T-helper 17 cell (primary cell): Measurements from ENCODE around the gene ACSS1. TPM values are rescaled to one million over a fixed set of nuclear protein-coding genes. Genes with fewer than 3 reads are reported as not detected.

ENCODE experiments used
- ATAC-seq: fragments of 150-1000 bp; cut with Tn5 transposase; 2 replicates; pipeline ENCODE4 v1.10.0; 2021; ENCODE audit warnings: mild to moderate bottlenecking, moderate library complexity
- DNase-seq, 3 donors: peaks; one replicate each; pipeline versions ENCODE4 v3.0.0 to v3.0.0-alpha.2; 2020 to 2021
- H3K9me3 ChIP-seq: one replicate; pipeline ENCODE4 v1.7.0; 2013; ENCODE audit warnings: low read length, mild to moderate bottlenecking; ENCODE audit not compliant: control insufficient read depth, poor library complexity, severe bottlenecking
- H3K27ac Mint-ChIP-seq: one replicate; pipeline ENCODE4 v1.8.0; 2022; ENCODE audit warnings: mild to moderate bottlenecking, moderate library complexity, mixed read lengths
- H3K27me3 Mint-ChIP-seq: one replicate; pipeline ENCODE4 v1.8.0; 2022; ENCODE audit warnings: mixed read lengths
- H3K36me3 Mint-ChIP-seq: one replicate; pipeline ENCODE4 v1.8.0; 2022; ENCODE audit warnings: low read depth, mixed read lengths
- H3K4me1 Mint-ChIP-seq: one replicate; pipeline ENCODE4 v1.8.0; 2022; ENCODE audit warnings: mild to moderate bottlenecking, mixed read lengths
- H3K4me3 Mint-ChIP-seq: one replicate; pipeline ENCODE4 v1.8.0; 2022; ENCODE audit warnings: mild to moderate bottlenecking, moderate library complexity, mixed read lengths
- total RNA-seq, 4 donors: library from RNA in 2 of 4; stranded (reverse) in 2 of 4; gene quantifications; one replicate each; pipeline ENCODE4 v1.2.3 and lab custom pipeline; 2022 to 2026

ACSS1 gene
- total RNA-seq, 2 donors from 2014 or later = 33.1 to 34.0 TPM

DNA sequence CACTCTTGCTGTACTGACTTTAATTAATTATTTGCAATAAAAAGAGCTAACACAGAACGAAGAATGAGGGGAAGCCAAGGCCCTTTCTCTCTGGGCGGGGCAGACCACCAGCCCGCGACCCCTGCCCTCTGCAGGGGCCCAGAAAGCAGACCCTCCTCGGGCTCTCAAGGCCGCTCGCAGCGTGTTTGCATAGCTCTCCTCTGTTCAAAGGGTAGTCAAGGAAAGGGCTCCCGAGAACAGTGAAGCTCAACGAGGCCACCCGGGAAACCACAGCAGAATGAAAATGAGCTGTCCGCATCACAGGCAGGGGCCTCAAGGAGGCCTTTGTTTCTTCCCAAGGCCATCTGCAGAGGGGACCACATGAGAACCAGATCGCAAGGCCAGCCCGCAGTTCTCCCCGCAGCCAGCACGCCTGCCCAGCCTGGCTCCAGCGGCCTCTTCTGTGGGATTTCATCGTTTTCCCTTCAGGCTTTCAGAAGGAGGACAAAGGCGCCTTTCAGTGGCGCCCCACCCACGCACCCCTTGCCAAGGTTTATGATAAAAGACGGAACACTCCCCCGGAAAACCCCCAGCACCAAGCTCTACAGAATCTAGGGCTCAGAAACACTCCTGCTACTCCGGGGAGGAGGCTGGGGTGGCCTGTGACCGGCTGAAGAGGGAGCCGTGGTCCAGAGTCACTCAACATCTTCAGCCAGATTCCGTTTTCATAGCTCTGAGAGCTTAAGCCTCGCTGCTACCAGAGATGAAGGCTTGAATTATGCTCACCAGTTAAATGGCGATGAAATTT is 25.3 kb downstream of the ACSS1 start:
- peak overlapping the region; percentile 57 for H3K27ac Mint-ChIP-seq
- H3K4me1 Mint-ChIP-seq = peaks cover 35% of the 10 kb centered on the region
- peaks cover 4% of the 10 kb centered on the region for H3K36me3 Mint-ChIP-seq
- H3K4me3 Mint-ChIP-seq = no peak overlapping the region
- H3K9me3 ChIP-seq = no peaks in the 10 kb centered on the region
- DNase-seq = no peak
- H3K27me3 Mint-ChIP-seq = no peaks in the 10 kb centered on the region
- ATAC-seq = no peak

GRCh38 chr20:25032065-25032477 is 25.9 kb downstream of the ACSS1 start:
- Mint-ChIP-seq H3K27me3 (no peaks in the 10 kb centered on the region), H3K4me1 (peaks cover 34% of the 10 kb centered on the region), H3K4me3 (no peak overlapping the region), H3K27ac (peak overlapping the region; percentile 57), H3K36me3 (peaks cover 8% of the 10 kb centered on the region)
- DNase-seq = no peak
- no peak for ATAC-seq
- H3K9me3 ChIP-seq = no peaks in the 10 kb centered on the region

DNA sequence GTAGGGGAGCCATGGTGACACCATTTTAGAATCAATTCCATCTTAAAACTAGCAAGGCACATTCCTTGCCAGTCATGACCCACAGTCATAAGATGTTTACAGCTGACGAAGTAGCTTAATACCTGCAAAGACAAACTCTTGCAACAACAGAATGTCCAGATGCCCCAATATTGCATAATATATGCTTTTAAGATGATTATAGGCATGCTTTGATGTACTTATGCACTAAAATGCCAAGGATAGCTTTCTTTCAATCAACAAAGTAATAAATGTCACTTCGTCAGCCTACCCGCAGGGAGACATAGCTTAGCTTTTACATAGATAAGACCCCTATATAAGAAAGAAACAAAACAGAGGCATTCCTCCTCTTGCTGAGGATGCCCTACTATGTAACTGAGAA is 26.7 kb downstream of the ACSS1 start:
- peaks cover 26% of the 10 kb centered on the region for H3K4me1 Mint-ChIP-seq
- no peaks in the 10 kb centered on the region for H3K9me3 ChIP-seq
- no peak for ATAC-seq
- H3K4me3 Mint-ChIP-seq = no peak overlapping the region
- H3K27me3 Mint-ChIP-seq = no peaks in the 10 kb centered on the region
- peaks cover 9% of the 10 kb centered on the region for H3K36me3 Mint-ChIP-seq
- H3K27ac Mint-ChIP-seq = peak overlapping the region; percentile 68
- no peak for DNase-seq

- H3K36me3 Mint-ChIP-seq = peaks cover 9% of the 10 kb centered on the region
- no peak overlapping the region for H3K4me3 Mint-ChIP-seq
- peak overlapping the region; percentile 68 for H3K27ac Mint-ChIP-seq
- DNase-seq (no peak), ATAC-seq (no peak)
- H3K4me1 Mint-ChIP-seq = peaks cover 21% of the 10 kb centered on the region
- no peaks in the 10 kb centered on the region for H3K9me3 ChIP-seq
- H3K27me3 Mint-ChIP-seq = no peaks in the 10 kb centered on the region
These were observed 27.2 kb downstream of the ACSS1 start for GRCh38 chr20:25030649-25031207.

GRCh38 chr20:25030007-25030648 is 27.8 kb downstream of the ACSS1 start:
- Mint-ChIP-seq H3K36me3 (peaks cover 9% of the 10 kb centered on the region), H3K4me3 (no peak overlapping the region), H3K27ac (peak overlapping the region; percentile 68), H3K4me1 (peaks cover 20% of the 10 kb centered on the region), H3K27me3 (no peaks in the 10 kb centered on the region)
- DNase-seq = no peak
- no peak for ATAC-seq
- H3K9me3 ChIP-seq = no peaks in the 10 kb centered on the region

DNA sequence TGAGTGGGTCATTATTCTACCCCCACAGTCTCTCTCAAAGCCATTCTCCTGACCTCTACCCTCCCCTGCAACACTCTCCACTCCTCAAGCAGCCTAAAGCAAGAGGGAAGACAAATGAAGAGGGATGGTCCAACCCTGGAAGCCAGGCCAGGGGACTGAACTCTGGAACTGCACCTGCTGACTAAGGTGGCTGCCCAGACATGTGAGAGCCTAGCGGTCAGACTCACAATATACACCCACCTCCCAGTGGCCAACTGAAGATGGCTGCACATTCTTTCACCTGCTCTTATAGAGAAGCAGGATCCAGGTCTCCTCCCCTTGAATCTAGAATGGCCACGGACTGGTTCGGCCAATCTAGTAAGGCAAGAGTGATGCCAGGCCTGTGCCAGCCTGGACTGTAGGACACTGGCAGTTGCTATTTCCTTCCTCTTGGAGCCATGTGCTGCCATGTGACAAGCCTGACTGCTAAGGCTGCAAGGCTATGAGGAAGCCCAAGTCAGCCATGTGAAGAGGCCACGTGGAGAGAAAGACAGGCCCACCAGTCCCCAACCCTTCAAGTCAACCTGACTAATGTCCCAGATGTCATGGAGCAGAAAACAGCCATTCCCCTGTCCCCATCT is 31.8 kb downstream of the ACSS1 start:
- no peak for ATAC-seq
- Mint-ChIP-seq H3K4me3 (no peak overlapping the region), H3K27ac (no peak overlapping the region), H3K27me3 (no peaks in the 10 kb centered on the region), H3K36me3 (peaks cover 9% of the 10 kb centered on the region), H3K4me1 (peaks cover 20% of the 10 kb centered on the region)
- H3K9me3 ChIP-seq = no peaks in the 10 kb centered on the region
- no peak for DNase-seq

- Mint-ChIP-seq H3K36me3 (peaks cover 7% of the 10 kb centered on the region), H3K27ac (no peak overlapping the region), H3K4me1 (peaks cover 18% of the 10 kb centered on the region), H3K27me3 (no peaks in the 10 kb centered on the region), H3K4me3 (no peak overlapping the region)
- no peak for DNase-seq
- no peaks in the 10 kb centered on the region for H3K9me3 ChIP-seq
- no peak for ATAC-seq
These were observed 32.7 kb downstream of the ACSS1 start for GRCh38 chr20:25025091-25025861.

GRCh38 chr20:25024171-25024570 is 33.8 kb downstream of the ACSS1 start:
- H3K27me3 Mint-ChIP-seq = no peaks in the 10 kb centered on the region
- peaks cover 5% of the 10 kb centered on the region for H3K36me3 Mint-ChIP-seq
- ATAC-seq (no peak), DNase-seq (no peak)
- no peak overlapping the region for H3K4me3 Mint-ChIP-seq
- peaks cover 13% of the 10 kb centered on the region for H3K4me1 Mint-ChIP-seq
- H3K9me3 ChIP-seq = no peaks in the 10 kb centered on the region
- no peak overlapping the region for H3K27ac Mint-ChIP-seq

GRCh38 chr20:25023356-25023755 is 34.6 kb downstream of the ACSS1 start:
- Mint-ChIP-seq H3K4me3 (no peak overlapping the region), H3K4me1 (peaks cover 13% of the 10 kb centered on the region), H3K27me3 (no peaks in the 10 kb centered on the region), H3K27ac (no peak overlapping the region), H3K36me3 (peaks cover 5% of the 10 kb centered on the region)
- DNase-seq = no peak
- no peak for ATAC-seq
- H3K9me3 ChIP-seq = no peaks in the 10 kb centered on the region

DNA sequence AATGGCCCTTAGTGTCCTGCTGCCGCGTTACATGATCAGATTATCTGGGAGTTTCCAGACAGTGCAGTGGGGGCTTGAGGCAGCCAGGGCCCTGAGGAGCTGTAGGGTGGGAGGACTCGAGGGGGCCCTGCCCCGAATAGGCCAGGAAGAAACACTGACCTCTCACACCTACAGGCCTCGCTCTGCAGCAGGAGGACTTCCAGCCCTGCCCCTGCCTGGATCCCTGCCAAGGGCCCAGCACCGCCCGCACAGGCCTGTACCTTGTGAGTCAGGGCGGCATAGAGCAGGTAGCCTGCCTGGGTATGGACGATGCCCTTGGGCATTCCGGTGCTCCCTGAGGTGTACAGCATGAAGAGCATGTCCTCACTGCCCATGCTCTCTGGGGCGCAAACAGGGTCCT is 35.3 kb downstream of the ACSS1 start:
- peaks cover 5% of the 10 kb centered on the region for H3K36me3 Mint-ChIP-seq

GRCh38 chr20:25021336-25021735 is 36.6 kb downstream of the ACSS1 start:
- no peak for ATAC-seq
- DNase-seq = no peak
- H3K4me1 Mint-ChIP-seq = peaks cover 9% of the 10 kb centered on the region
- no peaks in the 10 kb centered on the region for H3K9me3 ChIP-seq
- no peak overlapping the region for H3K4me3 Mint-ChIP-seq
- no peak overlapping the region for H3K27ac Mint-ChIP-seq
- H3K36me3 Mint-ChIP-seq = no peaks in the 10 kb centered on the region
- no peaks in the 10 kb centered on the region for H3K27me3 Mint-ChIP-seq

More for the DNA sequence above, 35.3 kb downstream of the ACSS1 start:
- Mint-ChIP-seq H3K4me1 (peaks cover 13% of the 10 kb centered on the region), H3K27me3 (no peaks in the 10 kb centered on the region), H3K27ac (no peak overlapping the region), H3K4me3 (no peak overlapping the region)
- ATAC-seq (no peak), DNase-seq (no peak)
- no peaks in the 10 kb centered on the region for H3K9me3 ChIP-seq

DNA sequence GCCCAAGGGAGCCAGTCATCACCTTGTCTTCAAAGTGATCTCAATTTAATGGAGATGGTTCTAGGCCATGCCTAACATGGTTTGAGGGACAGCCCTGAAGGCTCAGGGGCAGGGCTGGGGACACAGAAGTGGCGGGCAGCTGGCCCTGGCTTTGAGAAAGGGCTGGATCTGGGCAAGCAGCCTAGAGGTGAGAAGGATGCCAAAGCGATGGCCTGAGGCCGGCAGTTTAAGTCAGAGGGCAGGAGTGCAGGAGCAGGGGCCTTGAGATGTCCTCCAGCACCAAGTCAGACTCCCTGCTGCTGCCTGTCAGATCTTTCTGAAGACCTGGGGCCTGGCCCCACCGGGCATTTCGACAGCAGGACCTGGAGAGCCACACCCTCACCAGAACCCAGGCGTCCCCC is 37.0 kb downstream of the ACSS1 start:
- peak overlapping the region; percentile 49 for H3K4me3 Mint-ChIP-seq
- H3K36me3 Mint-ChIP-seq = no peaks in the 10 kb centered on the region
- H3K27me3 Mint-ChIP-seq = no peaks in the 10 kb centered on the region
- H3K4me1 Mint-ChIP-seq = peaks cover 9% of the 10 kb centered on the region
- H3K9me3 ChIP-seq = no peaks in the 10 kb centered on the region
- H3K27ac Mint-ChIP-seq = no peak overlapping the region
- DNase-seq (no peak), ATAC-seq (no peak)

DNA sequence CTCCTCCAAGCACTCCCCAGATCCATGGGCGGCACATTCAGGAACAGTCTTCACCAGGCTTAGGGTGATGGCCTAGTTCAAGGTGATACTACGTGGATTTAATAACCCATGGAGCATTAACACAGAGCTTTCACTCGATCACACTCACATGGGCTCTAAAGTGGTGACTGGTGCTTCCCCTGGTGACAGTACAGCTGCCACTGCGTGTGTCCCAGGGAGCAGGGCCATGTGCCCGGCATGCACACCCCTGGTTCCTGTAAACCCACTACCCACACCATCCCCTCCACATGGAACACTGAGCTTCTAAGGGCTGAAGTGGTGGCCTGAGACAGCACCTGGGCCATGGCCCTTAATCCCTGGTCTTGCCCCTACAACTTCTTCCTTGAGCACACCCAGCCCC is 37.6 kb downstream of the ACSS1 start:
- Mint-ChIP-seq H3K4me3 (no peak overlapping the region), H3K4me1 (peaks cover 9% of the 10 kb centered on the region), H3K36me3 (no peaks in the 10 kb centered on the region)

More for the DNA sequence above, 37.6 kb downstream of the ACSS1 start:
- H3K27me3 Mint-ChIP-seq = no peaks in the 10 kb centered on the region
- H3K27ac Mint-ChIP-seq = no peak overlapping the region
- DNase-seq (no peak), ATAC-seq (no peak)
- H3K9me3 ChIP-seq = no peaks in the 10 kb centered on the region
